Panc1 (cell line): ENCODE results near the gene PRELID3B. TPM values are rescaled to one million over a fixed set of nuclear protein-coding genes. Genes with fewer than 3 reads are reported as not detected.
A peak's percentile ranks its signal among the peaks of the same experiment; 100 is the strongest.

Source experiments
- ATAC-seq: fragments of 200-7000 bp; cut with Tn5 transposase; 2 replicates; pipeline ENCODE4 v1.9.1; 2020; ENCODE audit warnings: mild to moderate bottlenecking, moderate library complexity
- BruUV-seq: library from RNA; stranded (reverse); fragments of 400-500 nt; replicated peaks from 2 replicates; lab custom pipeline; 2021; lab: Mats Ljungman, UMichigan
- CTCF ChIA-PET: fragments of 300-600 bp; sonication (Branson Sonifier 250); formaldehyde crosslinking; loops from one replicate; lab custom pipeline; 2022; ENCODE audit warnings: antibody characterized with exemption; lab: Charles Lee
- POLR2A ChIA-PET: fragments of 300-600 bp; sonication (Branson Sonifier 250); formaldehyde crosslinking; loops from one replicate; lab custom pipeline; 2022; ENCODE audit warnings: antibody characterized with exemption; lab: Charles Lee
- DNase-seq: peaks from one replicate; pipeline ENCODE4 v3.0.0-alpha.2; 2010; ENCODE audit warnings: low read depth, low spot score
- H3K27ac ChIP-seq: 2 replicates; pipeline ENCODE4 v1.5.1; 2011; ENCODE audit warnings: mild to moderate bottlenecking, low read length, inconsistent platforms
- H3K27me3 ChIP-seq: fragments of 200-500 bp; sonication (Bioruptor generic); 2 replicates; pipeline ENCODE4 v1.6.0; 2014; ENCODE audit warnings: low read length, inconsistent platforms; ENCODE audit not compliant: control insufficient read depth, insufficient read depth
- H3K36me3 ChIP-seq: fragments of 200-500 bp; sonication (Bioruptor generic); 2 replicates; pipeline ENCODE4 v1.5.1; 2014; ENCODE audit warnings: inconsistent platforms, mild to moderate bottlenecking, low read length, moderate library complexity; ENCODE audit not compliant: control insufficient read depth, insufficient read depth
- H3K4me1 ChIP-seq: 2 replicates; pipeline ENCODE4 v1.5.1; 2011; ENCODE audit warnings: inconsistent platforms, mild to moderate bottlenecking, low read length, moderate library complexity; ENCODE audit not compliant: control insufficient read depth, insufficient read depth
- H3K4me3 ChIP-seq, 2 experiments: 2 replicates each; pipeline ENCODE4 v1.5.1; 2011 to 2012; ENCODE audit warnings: low read depth in 2 of 2, low read length in 2 of 2, mild to moderate bottlenecking in 2 of 2, inconsistent platforms in 1 of 2, moderate library complexity in 1 of 2
- H3K9me3 ChIP-seq: fragments of 200-500 bp; sonication (Bioruptor generic); 2 replicates; pipeline ENCODE4 v1.5.1; 2014; ENCODE audit warnings: low read depth, mild to moderate bottlenecking, inconsistent platforms, low read length, moderate library complexity; ENCODE audit not compliant: control insufficient read depth, insufficient read depth
- POLR2AphosphoS5 ChIP-seq: IDR thresholded peaks from 2 replicates; pipeline ENCODE4 v1.6.1; 2012; ENCODE audit warnings: mild to moderate bottlenecking, low read depth, low read length, moderate library complexity
- TCF7L2 ChIP-seq: IDR thresholded peaks from 2 replicates; pipeline ENCODE4 v1.6.1; 2011; ENCODE audit warnings: mild to moderate bottlenecking, low read depth, low read length, inconsistent platforms
- in situ Hi-C: cut with HindIII; loops from 2 replicates; pipeline ENCODE4 v1.10.0; 2016; ENCODE audit warnings: low sequenced_read_pairs, low pct_unique_long_range_greater_than_20kb
- intact Hi-C: fragments of 100-400 bp; cut with micrococcal nuclease; formaldehyde crosslinking; loops from one replicate; pipeline ENCODE4 v1.10.0; 2022; ENCODE audit not compliant: unreplicated experiment
- total RNA-seq: library from RNA; stranded (reverse); gene quantifications from one replicate; pipeline ENCODE4 v1.2.1, GENCODE V29; 2021; ENCODE audit not compliant: unreplicated experiment
- TF ChIP-seq, protein P1 (sequence below), 2 experiments: IDR thresholded peaks; 2 replicates each; pipeline ENCODE4 v1.6.1; 2011 to 2012; ENCODE audit warnings: low read depth in 2 of 2, control low read depth in 1 of 2, low read length in 1 of 2, mild to moderate bottlenecking in 1 of 2, moderate library complexity in 1 of 2; ENCODE audit not compliant: insufficient read depth in 1 of 2
- TF ChIP-seq, protein P2 (sequence below): fragments of 450-650 bp; IDR thresholded peaks from 2 replicates; pipeline ENCODE4 v1.5.1; 2017; ENCODE audit warnings: mild to moderate bottlenecking

Gene PRELID3B
- total RNA-seq, 1 experiment from 2014 or later = 131 TPM

DNA sequence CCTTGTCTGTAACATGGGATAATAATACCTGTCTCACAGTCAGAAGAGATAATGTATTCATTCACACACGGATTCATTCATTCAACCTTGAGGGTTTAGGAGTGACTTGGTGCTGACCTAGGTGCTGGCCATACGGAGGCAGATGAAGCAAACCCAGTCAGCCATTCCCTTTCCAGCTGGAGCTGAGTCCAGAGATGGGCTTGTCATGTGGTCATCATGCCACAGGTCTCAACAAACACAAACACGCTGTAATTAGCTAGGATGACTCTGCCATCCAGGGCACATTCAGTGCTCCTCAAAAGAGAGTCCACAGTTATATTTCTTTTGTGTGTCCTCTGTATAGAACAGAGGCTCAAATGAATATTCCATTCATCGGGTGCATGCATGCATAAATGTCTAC is 19.5 kb upstream of the PRELID3B start:
- ATAC-seq (no peak), DNase-seq (no peak)
- in situ Hi-C loops (no loop called here), intact Hi-C loops (no loop called here)
- H3K36me3 ChIP-seq = no peaks in the 10 kb centered on the region; the same call in 1 of the 2 replicates
- CTCF ChIA-PET = no interaction called here
- no peak overlapping the region for H3K4me3 ChIP-seq
- H3K4me1 ChIP-seq = peaks cover 6% of the 10 kb centered on the region; the same call in 1 of the 2 replicates
- no peak overlapping the region for H3K27ac ChIP-seq
- H3K27me3 ChIP-seq = peaks cover 23% of the 10 kb centered on the region
- TF ChIP-seq, protein P1, sequence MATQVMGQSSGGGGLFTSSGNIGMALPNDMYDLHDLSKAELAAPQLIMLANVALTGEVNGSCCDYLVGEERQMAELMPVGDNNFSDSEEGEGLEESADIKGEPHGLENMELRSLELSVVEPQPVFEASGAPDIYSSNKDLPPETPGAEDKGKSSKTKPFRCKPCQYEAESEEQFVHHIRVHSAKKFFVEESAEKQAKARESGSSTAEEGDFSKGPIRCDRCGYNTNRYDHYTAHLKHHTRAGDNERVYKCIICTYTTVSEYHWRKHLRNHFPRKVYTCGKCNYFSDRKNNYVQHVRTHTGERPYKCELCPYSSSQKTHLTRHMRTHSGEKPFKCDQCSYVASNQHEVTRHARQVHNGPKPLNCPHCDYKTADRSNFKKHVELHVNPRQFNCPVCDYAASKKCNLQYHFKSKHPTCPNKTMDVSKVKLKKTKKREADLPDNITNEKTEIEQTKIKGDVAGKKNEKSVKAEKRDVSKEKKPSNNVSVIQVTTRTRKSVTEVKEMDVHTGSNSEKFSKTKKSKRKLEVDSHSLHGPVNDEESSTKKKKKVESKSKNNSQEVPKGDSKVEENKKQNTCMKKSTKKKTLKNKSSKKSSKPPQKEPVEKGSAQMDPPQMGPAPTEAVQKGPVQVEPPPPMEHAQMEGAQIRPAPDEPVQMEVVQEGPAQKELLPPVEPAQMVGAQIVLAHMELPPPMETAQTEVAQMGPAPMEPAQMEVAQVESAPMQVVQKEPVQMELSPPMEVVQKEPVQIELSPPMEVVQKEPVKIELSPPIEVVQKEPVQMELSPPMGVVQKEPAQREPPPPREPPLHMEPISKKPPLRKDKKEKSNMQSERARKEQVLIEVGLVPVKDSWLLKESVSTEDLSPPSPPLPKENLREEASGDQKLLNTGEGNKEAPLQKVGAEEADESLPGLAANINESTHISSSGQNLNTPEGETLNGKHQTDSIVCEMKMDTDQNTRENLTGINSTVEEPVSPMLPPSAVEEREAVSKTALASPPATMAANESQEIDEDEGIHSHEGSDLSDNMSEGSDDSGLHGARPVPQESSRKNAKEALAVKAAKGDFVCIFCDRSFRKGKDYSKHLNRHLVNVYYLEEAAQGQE (IDR thresholded peaks at IDR 0.05; ENCODE audit: insufficient read depth in 1 of 2, low read depth in 2 of 2, low read length in 1 of 2) = peak in 1 of 2 experiments; percentile 52; a peak in 2 of 4 replicates
- no peak for TF ChIP-seq POLR2AphosphoS5
- no TSS peak for BruUV-seq
- no peaks in the 10 kb centered on the region for H3K9me3 ChIP-seq
- POLR2A ChIA-PET = no interaction called here

DNA sequence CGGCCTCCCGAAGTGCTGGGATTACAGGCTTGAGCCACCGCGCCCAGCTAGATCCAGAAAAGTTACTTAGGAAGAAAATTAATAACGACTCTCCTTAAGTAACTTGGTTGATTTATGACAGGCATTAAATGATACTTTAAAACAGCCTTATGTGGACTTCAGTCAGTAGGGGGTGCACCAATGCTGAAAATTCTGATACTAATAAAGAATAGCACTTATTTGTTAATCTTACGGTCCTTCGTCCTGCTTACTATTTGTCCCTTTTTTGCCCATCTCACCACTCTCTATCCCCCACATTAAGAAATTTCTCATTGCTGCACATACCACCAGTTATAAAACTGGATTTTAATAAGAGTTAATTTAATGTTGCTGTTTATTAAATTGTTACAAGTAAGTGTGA is 12.7 kb upstream of the PRELID3B start:
- intact Hi-C loops (no loop called here), in situ Hi-C loops (no loop called here)
- no peaks in the 10 kb centered on the region; the same call in 1 of the 2 replicates for H3K36me3 ChIP-seq
- H3K4me1 ChIP-seq = no peaks in the 10 kb centered on the region
- POLR2A ChIA-PET = no interaction called here
- H3K27ac ChIP-seq = no peak overlapping the region
- no peaks in the 10 kb centered on the region for H3K9me3 ChIP-seq
- no peak for TF ChIP-seq TCF7L2
- TF ChIP-seq, protein P2, sequence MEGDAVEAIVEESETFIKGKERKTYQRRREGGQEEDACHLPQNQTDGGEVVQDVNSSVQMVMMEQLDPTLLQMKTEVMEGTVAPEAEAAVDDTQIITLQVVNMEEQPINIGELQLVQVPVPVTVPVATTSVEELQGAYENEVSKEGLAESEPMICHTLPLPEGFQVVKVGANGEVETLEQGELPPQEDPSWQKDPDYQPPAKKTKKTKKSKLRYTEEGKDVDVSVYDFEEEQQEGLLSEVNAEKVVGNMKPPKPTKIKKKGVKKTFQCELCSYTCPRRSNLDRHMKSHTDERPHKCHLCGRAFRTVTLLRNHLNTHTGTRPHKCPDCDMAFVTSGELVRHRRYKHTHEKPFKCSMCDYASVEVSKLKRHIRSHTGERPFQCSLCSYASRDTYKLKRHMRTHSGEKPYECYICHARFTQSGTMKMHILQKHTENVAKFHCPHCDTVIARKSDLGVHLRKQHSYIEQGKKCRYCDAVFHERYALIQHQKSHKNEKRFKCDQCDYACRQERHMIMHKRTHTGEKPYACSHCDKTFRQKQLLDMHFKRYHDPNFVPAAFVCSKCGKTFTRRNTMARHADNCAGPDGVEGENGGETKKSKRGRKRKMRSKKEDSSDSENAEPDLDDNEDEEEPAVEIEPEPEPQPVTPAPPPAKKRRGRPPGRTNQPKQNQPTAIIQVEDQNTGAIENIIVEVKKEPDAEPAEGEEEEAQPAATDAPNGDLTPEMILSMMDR = peak; percentile 49
- BruUV-seq = no TSS peak
- H3K27me3 ChIP-seq = peaks cover 25% of the 10 kb centered on the region
- CTCF ChIA-PET = interaction anchor here (0.6 kb wide), 2 partner anchors 46 to 104 kb away, joined by 6 to 7 read pairs; no protein-coding TSS in a partner anchor
- no peak for ATAC-seq
- no peak overlapping the region for H3K4me3 ChIP-seq
- no peak for DNase-seq

DNA sequence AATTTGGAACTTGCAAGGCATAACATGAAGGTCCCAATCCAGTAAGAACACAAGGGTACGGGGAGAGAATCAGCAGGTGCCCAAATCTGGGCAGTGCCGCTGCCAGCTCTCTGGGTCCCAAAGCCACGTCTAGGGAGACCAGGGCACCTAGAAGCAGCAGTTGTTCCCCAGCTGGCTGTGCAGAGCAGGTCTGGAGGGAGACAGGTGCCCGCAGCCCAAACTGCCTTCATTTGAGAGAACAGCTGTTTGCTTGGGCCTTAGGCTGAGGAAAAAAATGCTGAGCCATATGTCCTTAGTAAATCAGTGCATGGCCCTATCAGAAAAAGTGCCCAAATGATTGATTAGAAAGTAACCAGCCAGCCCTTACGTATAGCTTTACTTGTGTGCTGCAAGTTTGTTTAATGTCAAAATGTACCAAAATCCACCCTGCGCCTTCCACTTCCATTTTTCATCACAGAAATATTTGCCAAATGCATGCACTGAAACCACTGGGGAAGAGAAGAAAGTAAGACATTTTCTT is 9.1 kb upstream of the PRELID3B start:
- H3K4me3 ChIP-seq = no peak overlapping the region
- no peaks in the 10 kb centered on the region for H3K36me3 ChIP-seq
- in situ Hi-C loops (no loop called here), intact Hi-C loops (no loop called here)
- H3K4me1 ChIP-seq = no peaks in the 10 kb centered on the region
- H3K27me3 ChIP-seq = peaks cover 22% of the 10 kb centered on the region
- ATAC-seq (no peak), DNase-seq (no peak)
- H3K9me3 ChIP-seq = no peaks in the 10 kb centered on the region
- TF ChIP-seq, protein P2 = no peak
- TF ChIP-seq, protein P1 (IDR thresholded peaks at IDR 0.05; ENCODE audit: insufficient read depth in 1 of 2, low read depth in 2 of 2, low read length in 1 of 2) = no peak
- TF ChIP-seq TCF7L2 = no peak
- H3K27ac ChIP-seq = no peak overlapping the region
- POLR2A ChIA-PET = no interaction called here
- CTCF ChIA-PET = no interaction called here
- no TSS peak for BruUV-seq
